Measurements from ENCODE around the gene CLEC16A. TPM values are rescaled to one million over a fixed set of nuclear protein-coding genes. Genes with fewer than 3 reads are reported as not detected.

Gene CLEC16A
- total RNA-seq, 1 donor from 2014 or later, result 19.8 TPM

- no peak for TF ChIP-seq CTCF (IDR thresholded peaks at IDR 0.05; ENCODE audit: insufficient read depth, low read length, poor library complexity, severe bottlenecking)
- Histone ChIP-seq H3K4me3 (ENCODE audit: low read depth, low read length) (no peak overlapping the region), H3K27me3 (ENCODE audit: control insufficient read depth, insufficient read depth, low read length) (no peaks in the 10 kb centered on the region), H3K36me3 (ENCODE audit: control insufficient read depth, insufficient read depth, low read length) (no peaks in the 10 kb centered on the region)
- DNase-seq (ENCODE audit: low read depth), result no peak
Measured at GRCh38 chr16:11118479-11118878, 174.1 kb downstream of the CLEC16A start.

- no peak for TF ChIP-seq CTCF (IDR thresholded peaks at IDR 0.05; ENCODE audit: insufficient read depth, low read length, poor library complexity, severe bottlenecking)
- no peaks in the 10 kb centered on the region for H3K27me3 ChIP-seq (ENCODE audit: control insufficient read depth, insufficient read depth, low read length)
- no peak for DNase-seq (ENCODE audit: low read depth)
Measured at GRCh38 chr16:11121083-11121608, 176.8 kb downstream of the CLEC16A start.

GRCh38 chr16:11121914-11122692 is 177.7 kb downstream of the CLEC16A start:
- H3K4me3 ChIP-seq (ENCODE audit: low read depth, low read length), result no peak overlapping the region
- TF ChIP-seq CTCF (IDR thresholded peaks at IDR 0.05; ENCODE audit: insufficient read depth, low read length, poor library complexity, severe bottlenecking), result no peak
- no peak for DNase-seq (ENCODE audit: low read depth)
- H3K36me3 ChIP-seq (ENCODE audit: control insufficient read depth, insufficient read depth, low read length), result peaks cover 2% of the 10 kb centered on the region
- H3K27me3 ChIP-seq (ENCODE audit: control insufficient read depth, insufficient read depth, low read length), result no peaks in the 10 kb centered on the region

More at GRCh38 chr16:11121083-11121608, 176.8 kb downstream of the CLEC16A start:
- peaks cover 2% of the 10 kb centered on the region for H3K36me3 ChIP-seq (ENCODE audit: control insufficient read depth, insufficient read depth, low read length)
- no peak overlapping the region for H3K4me3 ChIP-seq (ENCODE audit: low read depth, low read length)

- H3K4me3 ChIP-seq (ENCODE audit: low read depth, low read length), result no peak overlapping the region
- H3K27me3 ChIP-seq (ENCODE audit: control insufficient read depth, insufficient read depth, low read length), result no peaks in the 10 kb centered on the region
- peaks cover 2% of the 10 kb centered on the region for H3K36me3 ChIP-seq (ENCODE audit: control insufficient read depth, insufficient read depth, low read length)
- no peak for TF ChIP-seq CTCF (IDR thresholded peaks at IDR 0.05; ENCODE audit: insufficient read depth, low read length, poor library complexity, severe bottlenecking)
- no peak for DNase-seq (ENCODE audit: low read depth)
Measured at GRCh38 chr16:11123666-11124065, 179.3 kb downstream of the CLEC16A start.

GRCh38 chr16:11125936-11126335 is 181.6 kb downstream of the CLEC16A start:
- H3K36me3 ChIP-seq (ENCODE audit: control insufficient read depth, insufficient read depth, low read length), result peaks cover 2% of the 10 kb centered on the region
- no peak for TF ChIP-seq CTCF (IDR thresholded peaks at IDR 0.05; ENCODE audit: insufficient read depth, low read length, poor library complexity, severe bottlenecking)
- DNase-seq (ENCODE audit: low read depth), result no peak
- H3K27me3 ChIP-seq (ENCODE audit: control insufficient read depth, insufficient read depth, low read length), result no peaks in the 10 kb centered on the region
- H3K4me3 ChIP-seq (ENCODE audit: low read depth, low read length), result no peak overlapping the region
